HG03521 (cell line): ENCODE results near the gene ANKRD62.

Experiments used
- ATAC-seq: cut with Tn5 transposase; IDR thresholded peaks from one replicate; pipeline ENCODE4 v1.9.1; 2021; ENCODE audit warnings: mild to moderate bottlenecking, moderate library complexity; ENCODE audit not compliant: unreplicated experiment

ANKRD62 gene

DNA sequence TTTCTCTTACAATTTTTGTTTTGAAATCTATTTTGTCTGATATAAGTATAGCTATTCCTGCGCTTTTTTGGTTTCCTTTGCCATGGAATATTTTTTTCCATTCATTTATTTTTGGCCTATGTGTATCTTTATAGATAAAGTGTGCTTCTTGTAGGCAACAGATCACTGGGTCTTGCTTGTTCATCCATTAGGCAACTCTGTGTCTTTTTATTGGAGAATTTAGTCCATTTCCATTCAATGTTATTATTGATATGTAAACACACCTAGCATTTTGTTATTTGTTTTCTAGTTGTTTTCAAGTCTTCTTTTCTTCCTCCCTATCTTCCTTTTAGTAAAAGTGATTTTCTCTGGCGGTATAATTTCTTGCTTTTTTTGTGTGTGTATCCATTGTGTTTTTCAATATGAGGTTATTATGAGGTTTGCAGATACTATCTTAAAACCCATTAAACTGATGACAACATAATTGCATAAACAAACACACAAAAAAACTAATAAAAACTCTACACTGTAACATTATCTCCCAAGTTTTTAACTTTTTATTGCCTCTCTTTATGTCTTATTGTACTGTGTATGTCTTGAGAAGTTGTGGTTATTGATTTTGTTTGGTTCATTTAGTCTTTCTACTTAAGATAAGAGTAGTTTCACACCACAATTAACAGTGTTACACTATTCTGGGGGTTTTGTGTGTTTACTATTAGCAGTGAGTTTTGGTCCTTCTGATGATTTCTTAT lies 71.6 kb downstream of the ANKRD62 start:
- no peak for ATAC-seq
